ENCODE data around the gene KATNAL2. TPM values are rescaled to one million over a fixed set of nuclear protein-coding genes. Genes with fewer than 3 reads are reported as not detected.
"Not testable (repeated sequence)": the region's sequence is repeated elsewhere in the genome, so short reads cannot be mapped to it uniquely, and the experiment has no call there.

KATNAL2 gene
- total and polyA plus RNA-seq, 12 donors: 0.74 to 6.1 (median 2.2) TPM

DNA sequence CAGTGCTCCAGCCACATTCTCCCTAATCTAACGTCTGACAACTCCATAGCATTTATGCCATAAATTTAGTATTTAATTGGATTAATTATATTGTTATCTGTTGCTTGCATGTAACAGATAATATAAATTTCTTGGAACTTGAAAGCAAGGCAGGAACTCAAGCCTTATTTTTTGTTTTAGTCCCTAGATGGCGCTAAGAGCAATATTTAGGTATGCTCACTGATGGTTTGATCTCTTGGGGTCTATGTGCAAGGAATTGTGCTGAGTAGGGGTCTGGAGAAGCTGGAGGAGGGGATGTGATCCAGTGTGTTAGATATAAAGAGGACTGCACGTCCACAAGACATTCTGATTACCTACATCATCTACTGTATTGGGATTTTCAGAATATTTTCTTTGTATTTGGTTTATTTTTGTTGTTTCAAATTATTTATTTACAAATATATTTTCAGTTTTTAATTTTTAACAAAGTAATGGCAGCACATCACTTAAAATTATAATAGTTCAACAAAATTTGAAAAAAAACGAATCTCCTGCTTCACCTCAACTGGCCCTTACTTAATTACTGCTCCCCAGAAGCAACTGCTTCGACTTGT, 32.8 kb downstream of the KATNAL2 start:
- H3K4me3 ChIP-seq: no peak overlapping the region
- WGBS, 2 donors: 67 to 68% methylated on average over 5 of the region's 5 CpGs
- H3K36me3 ChIP-seq: no peaks in the 10 kb centered on the region
- H3K27ac ChIP-seq: no peak overlapping the region
- no peaks in the 10 kb centered on the region for H3K9me3 ChIP-seq
- no peak for ATAC-seq
- H3K27me3 ChIP-seq: peaks cover 0 to 4% (median 0%) of the 10 kb centered on the region in 7 donors
- TF ChIP-seq, protein P1, sequence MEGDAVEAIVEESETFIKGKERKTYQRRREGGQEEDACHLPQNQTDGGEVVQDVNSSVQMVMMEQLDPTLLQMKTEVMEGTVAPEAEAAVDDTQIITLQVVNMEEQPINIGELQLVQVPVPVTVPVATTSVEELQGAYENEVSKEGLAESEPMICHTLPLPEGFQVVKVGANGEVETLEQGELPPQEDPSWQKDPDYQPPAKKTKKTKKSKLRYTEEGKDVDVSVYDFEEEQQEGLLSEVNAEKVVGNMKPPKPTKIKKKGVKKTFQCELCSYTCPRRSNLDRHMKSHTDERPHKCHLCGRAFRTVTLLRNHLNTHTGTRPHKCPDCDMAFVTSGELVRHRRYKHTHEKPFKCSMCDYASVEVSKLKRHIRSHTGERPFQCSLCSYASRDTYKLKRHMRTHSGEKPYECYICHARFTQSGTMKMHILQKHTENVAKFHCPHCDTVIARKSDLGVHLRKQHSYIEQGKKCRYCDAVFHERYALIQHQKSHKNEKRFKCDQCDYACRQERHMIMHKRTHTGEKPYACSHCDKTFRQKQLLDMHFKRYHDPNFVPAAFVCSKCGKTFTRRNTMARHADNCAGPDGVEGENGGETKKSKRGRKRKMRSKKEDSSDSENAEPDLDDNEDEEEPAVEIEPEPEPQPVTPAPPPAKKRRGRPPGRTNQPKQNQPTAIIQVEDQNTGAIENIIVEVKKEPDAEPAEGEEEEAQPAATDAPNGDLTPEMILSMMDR (IDR thresholded peaks at IDR 0.05): peak in 6 of 9 donors; percentile 25 to 48 (median 38)
- H3K4me1 ChIP-seq: peaks cover 0 to 9% (median 3%) of the 10 kb centered on the region in 9 donors
- intact Hi-C loops (cut with DNase I): no loop called here
- no peak for DNase-seq

DNA sequence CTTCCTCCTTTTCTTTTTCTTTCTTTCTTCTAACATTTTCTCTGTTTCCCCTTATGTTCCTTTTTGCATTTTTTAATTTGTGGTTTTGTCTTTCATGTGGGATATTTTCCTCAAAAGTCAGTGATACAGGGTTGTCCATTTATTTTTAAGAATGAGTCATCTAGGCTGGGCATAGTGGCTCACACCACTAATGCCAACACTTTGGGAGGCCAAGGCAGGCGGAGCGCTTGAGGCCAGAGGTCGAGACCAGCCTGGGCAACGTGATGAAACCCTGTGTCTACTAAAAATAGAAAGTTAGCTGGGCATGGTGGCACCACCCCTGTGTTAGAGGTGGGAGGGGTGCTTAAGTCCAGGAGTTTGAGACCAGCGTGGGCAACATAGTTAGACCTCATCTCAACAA, 35.8 kb downstream of the KATNAL2 start:
- H3K9me3 ChIP-seq: no peaks in the 10 kb centered on the region
- no peaks in the 10 kb centered on the region for H3K36me3 ChIP-seq
- intact Hi-C loops (cut with DNase I): no loop called here
- TF ChIP-seq, protein P1 (IDR thresholded peaks at IDR 0.05): no peak
- WGBS, 2 donors: 57 to 67% methylated on average over 5 of the region's 5 CpGs
- no peak for DNase-seq
- H3K27me3 ChIP-seq: no peaks in the 10 kb centered on the region
- no peak overlapping the region for H3K4me3 ChIP-seq
- ATAC-seq: no peak
- no peak overlapping the region for H3K27ac ChIP-seq
- no peaks in the 10 kb centered on the region for H3K4me1 ChIP-seq

DNA sequence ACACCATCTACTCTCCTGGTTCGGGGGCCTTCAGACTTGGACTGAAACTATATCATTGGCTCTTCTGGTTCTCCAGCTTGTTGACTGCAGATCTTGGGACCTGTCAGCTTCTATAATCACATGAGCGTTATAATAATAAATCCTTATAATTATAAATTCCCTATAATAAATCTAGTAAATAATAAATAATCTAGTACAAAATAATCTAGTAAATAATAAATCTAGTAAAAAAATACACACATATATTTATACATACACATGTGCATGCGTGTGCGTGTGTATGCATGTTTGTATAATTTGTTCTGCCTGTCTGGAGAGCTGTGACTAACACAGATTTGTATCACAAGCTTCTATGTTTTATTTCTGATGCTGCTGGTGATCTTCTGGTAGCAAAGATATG, 40.8 kb downstream of the KATNAL2 start:
- TF ChIP-seq, protein P1 (IDR thresholded peaks at IDR 0.05): no peak
- no peak for DNase-seq
- H3K27me3 ChIP-seq: peaks cover 0 to 9% (median 0%) of the 10 kb centered on the region in 7 donors
- no peaks in the 10 kb centered on the region for H3K9me3 ChIP-seq
- H3K36me3 ChIP-seq: no peaks in the 10 kb centered on the region
- no peaks in the 10 kb centered on the region for H3K4me1 ChIP-seq
- no peak for ATAC-seq
- no peak overlapping the region for H3K4me3 ChIP-seq
- WGBS, 2 donors: 87 to 92% methylated on average over 4 of the region's 4 CpGs
- H3K27ac ChIP-seq: no peak overlapping the region
- intact Hi-C loops (cut with DNase I): no loop called here

DNA sequence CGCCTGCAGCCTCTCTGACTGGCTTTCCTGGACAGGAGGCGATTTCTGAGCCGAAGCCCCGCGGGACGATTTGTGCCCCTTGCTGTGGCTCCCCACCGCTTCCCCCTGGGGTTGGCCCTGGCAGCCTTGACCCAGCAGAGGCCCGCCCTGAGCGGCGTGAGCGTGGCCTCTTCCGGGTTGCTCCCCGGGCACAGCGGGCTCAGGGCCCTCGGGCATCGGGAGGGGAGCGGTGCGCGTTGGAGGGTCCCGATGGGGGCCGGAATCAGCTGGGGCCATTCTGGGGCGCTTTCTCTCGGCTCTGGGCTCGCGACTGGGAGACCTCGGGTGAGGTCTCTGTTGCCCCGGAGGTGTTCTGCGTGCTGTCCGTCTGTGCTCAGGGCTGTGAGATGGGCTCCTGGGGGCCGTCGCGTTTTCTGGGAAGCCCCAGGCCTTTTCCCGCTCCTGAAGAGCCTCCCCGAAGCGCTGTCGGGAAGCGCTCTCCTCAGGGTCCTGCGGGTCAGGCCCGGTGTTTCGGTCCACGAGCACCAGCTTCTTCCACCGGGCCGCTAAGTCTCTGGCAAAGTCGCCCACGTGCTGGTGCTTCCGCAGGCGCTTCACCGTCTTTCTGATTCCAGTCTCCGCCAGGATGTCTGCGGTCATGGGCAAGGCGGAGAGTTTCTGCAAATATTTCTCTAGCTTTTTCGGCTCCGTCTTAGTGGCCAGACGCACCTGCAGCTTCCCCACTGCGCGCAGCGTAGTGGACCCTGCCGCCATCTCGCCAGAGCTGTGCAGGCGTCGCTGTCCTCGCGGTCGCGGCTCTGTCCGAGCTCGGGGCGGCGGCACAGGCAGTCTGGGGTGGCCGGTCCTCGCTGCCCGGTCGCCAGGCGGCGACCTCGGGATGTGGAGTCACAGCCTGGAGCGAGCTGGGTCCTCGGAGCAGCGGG, 46.5 kb downstream of the KATNAL2 start:
- H3K27me3 ChIP-seq; H3K27ac ChIP-seq; H3K9me3 ChIP-seq; DNase-seq; intact Hi-C loops (cut with DNase I); H3K36me3 ChIP-seq; H3K4me3 ChIP-seq; H3K4me1 ChIP-seq: not testable (repeated sequence)
- WGBS, 2 donors: no CpG with 5 or more reads among the region's 79 CpGs
- peak in 7 of 8 donors; percentile 15 to 79 (median 34) for ATAC-seq

DNA sequence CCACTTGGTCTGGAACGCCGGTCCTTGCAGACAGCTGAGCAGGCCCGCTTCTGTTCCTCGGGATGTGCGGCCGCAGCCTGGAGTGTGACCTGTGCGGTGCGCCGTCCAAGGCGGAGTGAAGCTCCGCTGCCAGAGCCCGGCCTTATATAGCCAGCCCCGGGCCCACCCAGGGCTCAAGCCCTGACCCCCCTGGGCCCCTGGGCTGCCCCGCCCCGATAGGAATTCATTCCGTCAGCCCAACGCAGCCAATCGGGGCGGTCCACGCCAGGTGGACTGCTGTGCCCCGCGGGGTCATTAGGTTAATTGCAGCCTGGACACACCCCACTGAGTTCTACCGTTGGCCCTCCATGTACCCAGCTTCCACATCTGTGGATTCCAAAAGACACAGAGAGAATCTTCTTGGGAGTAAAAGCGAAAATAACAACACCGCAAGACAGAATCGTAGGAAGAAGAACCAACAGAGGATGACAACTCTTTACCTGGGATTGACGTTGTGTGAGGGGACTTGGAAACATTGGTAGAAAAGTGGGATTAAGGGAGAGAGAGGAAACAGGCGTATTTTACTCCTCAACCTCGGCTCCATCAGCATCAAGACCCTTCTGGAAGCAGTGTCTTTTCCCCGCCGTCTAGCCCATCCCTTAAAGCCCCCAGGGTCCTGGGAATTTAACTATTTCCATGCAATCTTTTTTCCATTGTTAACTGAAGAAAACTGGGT, 47.3 kb downstream of the KATNAL2 start:
- peak; percentile 21 to 75 (median 32) for ATAC-seq
- H3K9me3 ChIP-seq: not testable (repeated sequence)
- 91% methylated on average over 8 of the region's 31 CpGs; no CpG with 5 or more reads in 1 of the 2 donors for WGBS, 2 donors

DNA sequence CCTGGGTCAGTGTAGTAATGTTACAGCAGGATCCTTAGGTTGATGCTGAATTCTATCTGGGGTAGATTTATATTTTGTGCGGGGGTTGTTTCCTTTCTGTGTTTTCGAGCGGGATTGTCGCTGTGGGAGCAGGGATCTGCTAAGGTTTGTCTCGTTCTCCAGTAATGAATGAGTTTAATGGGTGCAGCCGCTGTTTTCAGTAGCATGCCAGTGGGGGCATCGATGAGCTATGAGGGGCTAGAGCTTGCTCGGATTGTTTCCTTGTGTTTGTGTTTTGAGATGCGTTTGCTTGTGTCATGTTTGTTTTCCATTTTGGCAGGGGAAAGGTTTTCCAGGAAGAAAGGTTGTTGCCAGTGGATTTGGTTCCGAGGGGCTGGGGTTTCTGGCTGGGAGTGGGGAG, 48.9 kb downstream of the KATNAL2 start:
- H3K36me3 ChIP-seq; ATAC-seq; H3K4me1 ChIP-seq; intact Hi-C loops (cut with DNase I); H3K27ac ChIP-seq; DNase-seq; H3K9me3 ChIP-seq; H3K4me3 ChIP-seq; H3K27me3 ChIP-seq: not testable (repeated sequence)
- WGBS, 2 donors: no CpG with 5 or more reads among the region's 10 CpGs

More for the DNA sequence above, 47.3 kb downstream of the KATNAL2 start:
- H3K4me3 ChIP-seq; DNase-seq; H3K27ac ChIP-seq; H3K36me3 ChIP-seq; H3K27me3 ChIP-seq; intact Hi-C loops (cut with DNase I); H3K4me1 ChIP-seq: not testable (repeated sequence)

DNA sequence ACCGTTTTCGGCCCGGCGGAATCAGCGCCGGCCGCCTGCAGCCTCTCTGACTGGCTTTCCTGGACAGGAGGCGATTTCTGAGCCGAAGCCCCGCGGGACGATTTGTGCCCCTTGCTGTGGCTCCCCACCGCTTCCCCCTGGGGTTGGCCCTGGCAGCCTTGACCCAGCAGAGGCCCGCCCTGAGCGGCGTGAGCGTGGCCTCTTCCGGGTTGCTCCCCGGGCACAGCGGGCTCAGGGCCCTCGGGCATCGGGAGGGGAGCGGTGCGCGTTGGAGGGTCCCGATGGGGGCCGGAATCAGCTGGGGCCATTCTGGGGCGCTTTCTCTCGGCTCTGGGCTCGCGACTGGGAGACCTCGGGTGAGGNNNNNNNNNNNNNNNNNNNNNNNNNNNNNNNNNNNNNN, 52.1 kb downstream of the KATNAL2 start:
- H3K27ac ChIP-seq; H3K36me3 ChIP-seq; H3K27me3 ChIP-seq; H3K9me3 ChIP-seq; H3K4me3 ChIP-seq; intact Hi-C loops (cut with DNase I); H3K4me1 ChIP-seq; DNase-seq: not testable (repeated sequence)
- no CpG with 5 or more reads among the region's 32 CpGs for WGBS, 2 donors
- peak in 1 of 8 donors; percentile 29 for ATAC-seq

DNA sequence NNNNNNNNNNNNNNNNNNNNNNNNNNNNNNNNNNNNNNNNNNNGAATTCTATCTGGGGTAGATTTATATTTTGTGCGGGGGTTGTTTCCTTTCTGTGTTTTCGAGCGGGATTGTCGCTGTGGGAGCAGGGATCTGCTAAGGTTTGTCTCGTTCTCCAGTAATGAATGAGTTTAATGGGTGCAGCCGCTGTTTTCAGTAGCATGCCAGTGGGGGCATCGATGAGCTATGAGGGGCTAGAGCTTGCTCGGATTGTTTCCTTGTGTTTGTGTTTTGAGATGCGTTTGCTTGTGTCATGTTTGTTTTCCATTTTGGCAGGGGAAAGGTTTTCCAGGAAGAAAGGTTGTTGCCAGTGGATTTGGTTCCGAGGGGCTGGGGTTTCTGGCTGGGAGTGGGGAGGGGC, 102.5 kb downstream of the KATNAL2 start:
- H3K9me3 ChIP-seq; H3K27ac ChIP-seq; intact Hi-C loops (cut with DNase I); DNase-seq; H3K36me3 ChIP-seq; H3K4me1 ChIP-seq; H3K4me3 ChIP-seq; ATAC-seq; H3K27me3 ChIP-seq: not testable (repeated sequence)
- WGBS, 2 donors: no CpG with 5 or more reads among the region's 10 CpGs

All from heart right ventricle (tissue), 16 donors.